H1 (cell line): Measurements from ENCODE around the gene MRPL27. TPM values are rescaled to one million over a fixed set of nuclear protein-coding genes. Genes with fewer than 3 reads are reported as not detected.

Source experiments
- polyA plus RNA-seq, 7 experiments: library from polyadenylated mRNA; depleted of rRNA in 3 of 7; stranded (reverse) in 5 of 7; unstranded in 2 of 7; fragments of >200 nt in 5 of 7; fragments of 200-250 nt in 2 of 7; gene quantifications; 1 replicate in 5 of 7; 2 replicates in 1 of 7; 4 replicates in 1 of 7; pipeline versions ENCODE4 v1.2.1 to v1.2.3, GENCODE V29; 2011 to 2013; ENCODE audit warnings: missing spikeins in 2 of 7, mixed read lengths in 2 of 7
- small RNA-seq: library from polyadenylated mRNA; stranded (forward); fragments of <200 nt; extraction: miRNeasy Mini kit (QIAGEN cat#:217004); gene quantifications from one replicate; pipeline ENCODE3, GENCODE V24; 2013; ENCODE audit not compliant: insufficient read depth
- total RNA-seq: library from RNA; stranded (reverse); fragmentation: NEBNext Ultra II Directional; extraction: Animal tissue kit (Norgen Biotek cat#: 25700); gene quantifications from 2 replicates; pipeline ENCODE4 v1.2.1, GENCODE V29; 2021

The MRPL27 gene
- total and polyA plus RNA-seq, 2 of the 8 experiments (the other 6 are each of a cell fraction or from before 2014, with no cell fraction given) = 75.6 to 135 TPM

Small RNA genes within 50 kb of the gene (small RNA-seq; reads per million reads assigned to genes)
- gene RF00019 = not detected

Other genes starting within 250 kb of the MRPL27 start
- 5.8 and 5.9 TPM in 2 replicates for gene SAMD14, start 243.0 kb downstream of the MRPL27 start, total RNA-seq
- gene SAMD14, start 243.0 kb downstream of the MRPL27 start, polyA plus RNA-seq (2011; rRNA removed) = 5.2 and 5.7 TPM in 2 replicates
- gene PPP1R9B, start 222.5 kb downstream of the MRPL27 start, total RNA-seq = 13.1 and 14.1 TPM in 2 replicates
- 5.2 and 6.1 TPM in 2 replicates for gene PPP1R9B, start 222.5 kb downstream of the MRPL27 start, polyA plus RNA-seq (2011; rRNA removed)
- not detected in 2 replicates for gene SGCA, start 207.2 kb downstream of the MRPL27 start, total RNA-seq
- 0.12 and 0.36 TPM in 2 replicates for gene SGCA, start 207.2 kb downstream of the MRPL27 start, polyA plus RNA-seq (2011; rRNA removed)
- 80.4 and 88.1 TPM in 2 replicates for gene COL1A1, start 171.6 kb downstream of the MRPL27 start, total RNA-seq
- gene COL1A1, start 171.6 kb downstream of the MRPL27 start, polyA plus RNA-seq (2011; rRNA removed) = 14.1 and 27.3 TPM in 2 replicates
- 11.9 and 12.2 TPM in 2 replicates for gene TMEM92, start 98.7 kb downstream of the MRPL27 start, total RNA-seq
- gene TMEM92, start 98.7 kb downstream of the MRPL27 start, polyA plus RNA-seq (2011; rRNA removed) = 24.8 and 39.2 TPM in 2 replicates
- gene XYLT2, start 27.1 kb downstream of the MRPL27 start, total RNA-seq = 28.0 and 28.9 TPM in 2 replicates
- 29.9 and 38.2 TPM in 2 replicates for gene XYLT2, start 27.1 kb downstream of the MRPL27 start, polyA plus RNA-seq (2011; rRNA removed)
- 13.3 and 13.9 TPM in 2 replicates for gene EME1, start within 50 bp of the MRPL27 start, total RNA-seq
- gene EME1, start within 50 bp of the MRPL27 start, polyA plus RNA-seq (2011; rRNA removed) = 13.9 and 16.3 TPM in 2 replicates
- gene LRRC59, start 24.3 kb upstream of the MRPL27 start, total RNA-seq = 117 TPM in 2 replicates
- 48.3 and 48.7 TPM in 2 replicates for gene LRRC59, start 24.3 kb upstream of the MRPL27 start, polyA plus RNA-seq (2011; rRNA removed)
- gene ACSF2, start 53.0 kb upstream of the MRPL27 start, total RNA-seq = 16.1 and 16.3 TPM in 2 replicates
- gene ACSF2, start 53.0 kb upstream of the MRPL27 start, polyA plus RNA-seq (2011; rRNA removed) = 14.5 and 19.7 TPM in 2 replicates
- 0.17 TPM in 1 of 2 replicates, not detected in the other for gene CHAD, start 95.7 kb upstream of the MRPL27 start, total RNA-seq
- gene CHAD, start 95.7 kb upstream of the MRPL27 start, polyA plus RNA-seq (2011; rRNA removed) = 0.03 and 0.06 TPM in 2 replicates
- gene RSAD1, start 105.7 kb upstream of the MRPL27 start, total RNA-seq = 31.3 and 33.5 TPM in 2 replicates
- 17.9 and 21.9 TPM in 2 replicates for gene RSAD1, start 105.7 kb upstream of the MRPL27 start, polyA plus RNA-seq (2011; rRNA removed)
- 1.7 and 3.3 TPM in 2 replicates for gene MYCBPAP, start 135.3 kb upstream of the MRPL27 start, total RNA-seq
- 0.89 and 1.2 TPM in 2 replicates for gene MYCBPAP, start 135.3 kb upstream of the MRPL27 start, polyA plus RNA-seq (2011; rRNA removed)
- gene EPN3, start 159.6 kb upstream of the MRPL27 start, total RNA-seq = 5.8 and 7.9 TPM in 2 replicates
- gene EPN3, start 159.6 kb upstream of the MRPL27 start, polyA plus RNA-seq (2011; rRNA removed) = 6.7 and 8.1 TPM in 2 replicates
- gene SPATA20, start 174.0 kb upstream of the MRPL27 start, total RNA-seq = 16.2 and 16.7 TPM in 2 replicates
- gene SPATA20, start 174.0 kb upstream of the MRPL27 start, polyA plus RNA-seq (2011; rRNA removed) = 17.5 and 23.2 TPM in 2 replicates
- 4.8 and 4.9 TPM in 2 replicates for gene CACNA1G, start 187.5 kb upstream of the MRPL27 start, total RNA-seq
- 2.9 and 4.8 TPM in 2 replicates for gene CACNA1G, start 187.5 kb upstream of the MRPL27 start, polyA plus RNA-seq (2011; rRNA removed)